Left ventricle myocardium inferior (tissue), 1 donor: ENCODE results near the gene VPS4B. TPM values are rescaled to one million over a fixed set of nuclear protein-coding genes. Genes with fewer than 3 reads are reported as not detected.
A peak's percentile ranks its signal among the peaks of the same experiment; 100 is the strongest.

ENCODE experiments used
- DNase-seq: peaks from one replicate; pipeline ENCODE4 v3.0.0-alpha.2; 2020
- H3K27ac ChIP-seq: fragments of 200-600 bp; replicated peaks from 2 replicates; pipeline ENCODE4 v1.8.0; 2021
- H3K27me3 ChIP-seq: fragments of 200-600 bp; 2 replicates; pipeline ENCODE4 v1.8.0; 2021; ENCODE audit warnings: low read depth
- H3K36me3 ChIP-seq: fragments of 200-600 bp; 2 replicates; pipeline ENCODE4 v1.8.0; 2021
- H3K4me1 ChIP-seq: fragments of 200-600 bp; 2 replicates; pipeline ENCODE4 v1.8.0; 2021
- H3K4me3 ChIP-seq: fragments of 200-600 bp; 2 replicates; pipeline ENCODE4 v1.8.0; 2021; ENCODE audit warnings: mild to moderate bottlenecking, moderate library complexity
- H3K9me3 ChIP-seq: fragments of 200-600 bp; replicated peaks from 2 replicates; pipeline ENCODE4 v1.8.0; 2021
- CTCF ChIP-seq: fragments of 200-600 bp; IDR thresholded peaks from 2 replicates; pipeline ENCODE4 v1.8.0; 2021; ENCODE audit warnings: antibody characterized with exemption, mild to moderate bottlenecking, borderline replicate concordance
- intact Hi-C: fragments of 100-400 bp; cut with micrococcal nuclease; formaldehyde crosslinking; loops from one replicate; pipeline ENCODE4 v1.11.0; 2022
- total RNA-seq: library from RNA; stranded (reverse); fragmentation: NEBNext Ultra II Directional; extraction: Animal tissue kit (Norgen Biotek cat#: 25700); gene quantifications from one replicate; pipeline ENCODE4 v1.2.1, GENCODE V29; 2021
- donor health status: DM: no; HTN: yes; CAD: no; lungs with severe emphysema.

Gene VPS4B
- total RNA-seq, 1 donor from 2014 or later, result 16.7 TPM

- peak; percentile 64 for TF ChIP-seq CTCF
- intact Hi-C loops, result no loop called here
- no peak for DNase-seq
- H3K27ac ChIP-seq, result no peak overlapping the region
- no peak overlapping the region for H3K4me3 ChIP-seq
- no peaks in the 10 kb centered on the region for H3K9me3 ChIP-seq
- H3K36me3 ChIP-seq, result peaks cover 89% of the 10 kb centered on the region
- peaks cover 35% of the 10 kb centered on the region for H3K4me1 ChIP-seq
- H3K27me3 ChIP-seq, result no peaks in the 10 kb centered on the region
Measured at GRCh38 chr18:63342206-63342605, 80.1 kb downstream of the VPS4B start.

GRCh38 chr18:63339920-63340484 lies 82.3 kb downstream of the VPS4B start:
- no peaks in the 10 kb centered on the region for H3K9me3 ChIP-seq
- intact Hi-C loops, result no loop called here
- H3K27me3 ChIP-seq, result no peaks in the 10 kb centered on the region
- peak; percentile 59 for TF ChIP-seq CTCF
- H3K27ac ChIP-seq, result no peak overlapping the region
- peaks cover 13% of the 10 kb centered on the region for H3K4me1 ChIP-seq
- peaks cover 88% of the 10 kb centered on the region for H3K36me3 ChIP-seq
- DNase-seq, result no peak
- H3K4me3 ChIP-seq, result no peak overlapping the region

Other genes with a start within 250 kb of the VPS4B start
- gene BCL2, start 102.7 kb downstream of the VPS4B start, total RNA-seq, result 7.3 TPM
- 31.3 TPM for gene KDSR, start 55.3 kb downstream of the VPS4B start, total RNA-seq
- gene SERPINB5, start 54.5 kb upstream of the VPS4B start, total RNA-seq, result not detected
- not detected for gene SERPINB12, start 119.9 kb upstream of the VPS4B start, total RNA-seq
- not detected for gene SERPINB13, start 164.9 kb upstream of the VPS4B start, total RNA-seq
- not detected for gene SERPINB4, start 221.8 kb upstream of the VPS4B start, total RNA-seq
- gene SERPINB3, start 239.4 kb upstream of the VPS4B start, total RNA-seq, result not detected